Common myeloid progenitor, CD34-positive (primary cell): ENCODE data around the gene DCAF15.

ENCODE experiments used
- CTCF ChIA-PET: fragments of 350-600 bp; sonication (Branson Sonifier 250); formaldehyde crosslinking; loops from one replicate; lab custom pipeline; 2021; ENCODE audit warnings: antibody characterized with exemption; lab: Charles Lee
- POLR2A ChIA-PET: fragments of 350-600 bp; sonication (Branson Sonifier 250); formaldehyde crosslinking; loops from one replicate; lab custom pipeline; 2021; ENCODE audit warnings: antibody characterized with exemption; lab: Charles Lee
- DNase-seq, 3 donors: peaks; one replicate each; pipeline versions ENCODE4 v3.0.0 to v3.0.0-alpha.2; 2013
- H3K27ac ChIP-seq, 2 experiments: 1 replicate in 1 of 2; 2 replicates in 1 of 2; pipeline ENCODE4 v1.7.0; 2013; ENCODE audit warnings: inconsistent platforms in 2 of 2, low read length in 2 of 2, mild to moderate bottlenecking in 2 of 2, low read depth in 1 of 2, moderate library complexity in 1 of 2; ENCODE audit not compliant: severe bottlenecking in 2 of 2, insufficient read depth in 1 of 2, poor library complexity in 1 of 2
- H3K27me3 ChIP-seq, 5 experiments: replicated peaks in 2 of 5; 1 replicate in 3 of 5; 2 replicates in 2 of 5; pipeline versions ENCODE4 v1.6.1 to v1.7.0; 2013; ENCODE audit warnings: low read length in 4 of 5, mild to moderate bottlenecking in 2 of 5, moderate library complexity in 2 of 5, inconsistent platforms in 1 of 5; ENCODE audit not compliant: insufficient read depth in 5 of 5, control insufficient read depth in 4 of 5
- H3K36me3 ChIP-seq, 4 experiments: 1 replicate in 2 of 4; 2 replicates in 2 of 4; pipeline versions ENCODE4 v1.6.1 to v1.7.0; 2013; ENCODE audit warnings: low read length in 3 of 4, control low read depth in 1 of 4, mild to moderate bottlenecking in 1 of 4; ENCODE audit not compliant: control insufficient read depth in 4 of 4, insufficient read depth in 4 of 4
- H3K4me1 ChIP-seq, 4 experiments: 1 replicate in 3 of 4; 2 replicates in 1 of 4; pipeline versions ENCODE4 v1.6.1 to v1.7.1; 2013; ENCODE audit warnings: low read length in 3 of 4, mild to moderate bottlenecking in 3 of 4, control low read depth in 1 of 4, inconsistent platforms in 1 of 4, moderate library complexity in 1 of 4; ENCODE audit not compliant: control insufficient read depth in 4 of 4, insufficient read depth in 4 of 4; ENCODE audit errors: control extremely low read depth in 1 of 4
- H3K4me3 ChIP-seq, 7 experiments: 1 replicate in 4 of 7; 2 replicates in 3 of 7; pipeline versions ENCODE4 v1.5.1 to v1.7.0; 2013; ENCODE audit warnings: mild to moderate bottlenecking in 7 of 7, low read length in 6 of 7, moderate library complexity in 6 of 7, inconsistent platforms in 2 of 7, low read depth in 2 of 7, control low read depth in 1 of 7; ENCODE audit not compliant: insufficient read depth in 4 of 7, control insufficient read depth in 1 of 7; ENCODE audit errors: extremely low read depth in 1 of 7
- H3K9me3 ChIP-seq, 5 experiments: 1 replicate in 4 of 5; 2 replicates in 1 of 5; pipeline versions ENCODE4 v1.6.1 to v1.7.1; 2013; ENCODE audit warnings: low read length in 4 of 5, mild to moderate bottlenecking in 2 of 5, inconsistent platforms in 1 of 5, low read depth in 1 of 5, moderate library complexity in 1 of 5; ENCODE audit not compliant: control insufficient read depth in 4 of 5, insufficient read depth in 2 of 5; ENCODE audit errors: control extremely low read depth in 1 of 5
- WGBS: methylation state at CpG from one replicate; pipeline ENCODE4 v1.1.5; 2013; ENCODE audit not compliant: insufficient coverage; 5-methylcytosine and 5-hydroxymethylcytosine counted together

DCAF15 gene

GRCh38 chr19:13979244-13979615 lies 26.9 kb downstream of the DCAF15 start:
- POLR2A ChIA-PET: interaction anchor here (1.0 to 2.5 kb wide), 4 partner anchors 22 to 90 kb away, joined by 3 to 24 read pairs (median 3); partner anchors contain the start of gene RFX1
- Histone ChIP-seq H3K4me1 (peaks cover 0 to 63% (median 53%) of the 10 kb centered on the region in 4 experiments), H3K27me3 (no peaks in the 10 kb centered on the region), H3K36me3 (peaks cover 0 to 24% (median 13%) of the 10 kb centered on the region in 4 experiments), H3K4me3 (peak overlapping the region; percentile 18 to 76 (median 39)), H3K9me3 (no peaks in the 10 kb centered on the region), H3K27ac (peak overlapping the region in 1 of 2 experiments; percentile 49)
- WGBS: 3% methylated on average over 12 of the region's 12 CpGs
- CTCF ChIA-PET: interaction anchor here (1.1 to 3.6 kb wide), 5 partner anchors 8 to 42 kb away, joined by 3 to 18 read pairs (median 9); no protein-coding TSS in a partner anchor
- DNase-seq: peak in 2 of 3 donors; percentile 55 to 58

DNA sequence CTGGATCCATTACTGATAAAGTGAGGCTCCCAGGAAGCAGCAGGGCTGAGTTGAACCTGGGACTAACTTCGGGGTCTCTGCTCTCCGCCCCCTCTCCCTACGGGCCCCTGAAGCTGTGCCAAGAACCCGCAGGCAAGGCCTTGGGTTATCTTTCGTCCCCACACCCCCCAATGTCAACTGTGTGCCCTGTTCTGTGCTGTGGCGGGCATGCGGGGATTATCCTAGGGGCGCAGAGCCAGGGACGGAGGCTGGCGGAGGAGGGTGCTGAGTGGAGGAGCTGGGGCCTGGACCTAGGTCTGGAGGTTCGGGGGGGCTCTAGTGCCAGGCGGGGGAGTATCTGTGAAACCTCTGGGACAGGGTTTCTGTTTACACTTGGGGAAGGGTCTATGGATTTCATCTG lies 27.4 kb downstream of the DCAF15 start:
- Histone ChIP-seq H3K9me3 (no peaks in the 10 kb centered on the region), H3K27ac (peak overlapping the region in 1 of 2 experiments; percentile 49), H3K4me3 (peak overlapping the region in 5 of 7 experiments; percentile 38 to 76 (median 61)), H3K27me3 (no peaks in the 10 kb centered on the region), H3K36me3 (peaks cover 0 to 21% (median 11%) of the 10 kb centered on the region in 4 experiments), H3K4me1 (peaks cover 0 to 67% (median 56%) of the 10 kb centered on the region in 4 experiments)
- WGBS: 62% methylated on average over 6 of the region's 12 CpGs
- DNase-seq: no peak
- ChIA-PET POLR2A (interaction anchor here (1.0 to 2.5 kb wide), 4 partner anchors 21 to 90 kb away, joined by 3 to 24 read pairs (median 3); partner anchors contain the start of gene RFX1), CTCF (interaction anchor here (3.6 kb wide), 1 partner anchor 24 kb away, joined by 18 read pairs; no protein-coding TSS in a partner anchor)

DNA sequence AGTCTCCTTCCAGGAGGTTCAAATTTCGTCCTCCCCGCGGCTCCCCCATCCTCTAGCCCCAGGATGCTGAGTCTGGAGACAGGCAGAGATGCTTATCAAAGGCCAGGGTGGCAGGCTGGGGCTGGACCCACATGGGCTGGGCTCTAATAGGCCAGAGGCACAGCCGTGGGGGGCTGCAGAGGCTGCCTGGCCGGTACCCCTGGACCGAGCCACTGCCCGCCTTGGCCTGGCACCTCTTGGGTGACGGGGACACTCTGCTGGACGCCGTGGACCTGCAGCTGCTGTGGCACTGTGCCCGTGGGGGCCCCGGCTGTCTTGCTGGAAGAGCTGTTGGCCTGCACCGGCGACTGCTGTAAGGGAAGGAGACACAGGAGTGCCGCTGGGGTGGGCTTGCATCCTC lies 28.0 kb downstream of the DCAF15 start:
- CTCF ChIA-PET: interaction anchor here (1.1 to 1.4 kb wide), 3 partner anchors 28 to 46 kb away, joined by 3 to 4 read pairs (median 3); no protein-coding TSS in a partner anchor

DNA sequence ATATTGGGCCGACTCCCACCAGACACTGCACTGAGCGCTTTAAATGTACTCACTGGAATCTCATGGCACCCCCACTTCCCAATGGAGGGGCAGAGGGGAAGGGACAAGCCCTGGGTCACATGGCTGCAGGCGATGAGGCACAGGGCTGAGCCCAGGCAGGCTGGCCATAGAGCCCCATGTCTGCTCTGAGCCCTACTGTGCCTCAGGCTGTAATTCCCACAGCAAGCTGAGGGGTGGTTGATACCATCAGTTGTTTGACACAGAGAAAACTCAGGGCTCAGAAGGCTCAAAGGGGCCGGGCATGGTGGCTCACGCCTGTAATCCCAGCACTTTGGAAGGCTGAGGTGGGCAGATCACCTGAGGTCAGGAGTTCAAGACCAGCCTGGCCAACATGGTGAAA lies 28.7 kb downstream of the DCAF15 start:
- Histone ChIP-seq H3K27ac (no peak overlapping the region), H3K4me1 (peaks cover 0 to 80% (median 66%) of the 10 kb centered on the region in 4 experiments), H3K27me3 (no peaks in the 10 kb centered on the region), H3K4me3 (no peak overlapping the region), H3K36me3 (peaks cover 0 to 17% (median 9%) of the 10 kb centered on the region in 4 experiments), H3K9me3 (no peaks in the 10 kb centered on the region)
- 93% methylated on average over 4 of the region's 5 CpGs for WGBS
- CTCF ChIA-PET: interaction anchor here (0.5 to 2.4 kb wide), 8 partner anchors 11 to 97 kb away, joined by 3 to 6 read pairs (median 3); partner anchors contain the start of gene IL27RA
- DNase-seq: no peak
- POLR2A ChIA-PET: interaction anchor here (0.8 kb wide), 1 partner anchor 112 kb away, joined by 3 read pairs; no protein-coding TSS in a partner anchor

More for the DNA sequence above, 28.0 kb downstream of the DCAF15 start:
- Histone ChIP-seq H3K36me3 (peaks cover 0 to 19% (median 11%) of the 10 kb centered on the region in 4 experiments), H3K27me3 (no peaks in the 10 kb centered on the region), H3K4me3 (peak overlapping the region in 1 of 7 experiments; percentile 13), H3K4me1 (peaks cover 0 to 74% (median 60%) of the 10 kb centered on the region in 4 experiments), H3K27ac (peak overlapping the region in 1 of 2 experiments; percentile 49), H3K9me3 (no peaks in the 10 kb centered on the region)
- POLR2A ChIA-PET: no interaction called here
- DNase-seq: no peak
- 88% methylated on average over 12 of the region's 15 CpGs for WGBS

DNA sequence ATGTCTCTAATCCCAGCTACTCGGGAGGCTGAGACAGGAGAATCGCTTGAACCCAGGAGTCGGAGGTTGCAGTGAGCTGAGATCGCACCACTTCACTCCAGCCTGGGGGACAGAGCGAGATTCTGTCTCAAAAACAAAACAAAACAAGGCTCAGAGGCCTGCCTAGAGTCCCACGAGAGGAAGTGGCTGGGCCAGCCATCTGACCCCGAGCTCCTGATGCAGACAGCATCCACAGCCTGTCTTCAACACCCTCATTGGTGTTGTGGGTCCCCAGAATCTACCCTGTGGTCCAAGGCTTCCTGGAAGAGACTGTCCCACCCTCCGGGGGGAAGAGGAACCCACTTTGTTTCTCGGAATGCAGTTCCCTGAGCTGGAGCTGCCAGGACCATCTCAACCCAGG lies 29.2 kb downstream of the DCAF15 start:
- CTCF ChIA-PET: interaction anchor here (0.5 to 2.4 kb wide), 8 partner anchors 11 to 96 kb away, joined by 3 to 6 read pairs (median 3); partner anchors contain the start of gene IL27RA
- peaks cover 0 to 84% (median 71%) of the 10 kb centered on the region in 4 experiments for H3K4me1 ChIP-seq
- H3K27me3 ChIP-seq: no peaks in the 10 kb centered on the region
- no peaks in the 10 kb centered on the region for H3K9me3 ChIP-seq
- DNase-seq: no peak
- 70% methylated on average over 8 of the region's 9 CpGs for WGBS
- peaks cover 0 to 14% (median 7%) of the 10 kb centered on the region in 4 experiments for H3K36me3 ChIP-seq
- no peak overlapping the region for H3K4me3 ChIP-seq
- H3K27ac ChIP-seq: no peak overlapping the region
- POLR2A ChIA-PET: interaction anchor here (0.8 kb wide), 1 partner anchor 112 kb away, joined by 3 read pairs; no protein-coding TSS in a partner anchor

DNA sequence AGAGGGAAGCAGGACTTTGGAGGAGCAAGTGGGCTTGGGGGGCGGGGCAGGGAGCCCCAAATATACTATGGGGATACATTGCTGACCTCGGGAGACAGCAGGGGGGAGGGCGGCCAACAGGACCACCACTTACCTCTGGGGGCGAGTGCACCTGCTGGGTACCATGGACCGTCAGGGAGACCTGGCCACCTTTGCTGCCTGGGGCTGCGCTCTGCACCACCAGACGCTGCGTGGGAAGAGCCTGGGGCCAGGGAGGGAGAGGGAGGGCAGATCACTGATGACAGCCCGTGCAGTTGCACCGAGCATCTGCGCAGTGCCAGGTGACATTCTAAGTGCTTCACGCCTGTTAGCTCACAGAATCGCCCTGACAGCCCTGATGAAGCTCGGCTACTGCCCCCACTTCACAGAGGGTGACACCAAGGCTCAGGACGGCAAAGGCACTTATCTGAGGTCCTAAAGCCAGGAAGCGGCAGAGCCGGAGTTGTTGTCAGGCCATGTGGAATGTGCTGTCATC lies 29.7 kb downstream of the DCAF15 start:
- ChIA-PET POLR2A (interaction anchor here (0.8 kb wide), 1 partner anchor 113 kb away, joined by 3 read pairs; no protein-coding TSS in a partner anchor), CTCF (interaction anchor here (0.9 to 2.4 kb wide), 4 partner anchors 12 to 62 kb away, joined by 3 to 6 read pairs (median 4); partner anchors contain the start of gene IL27RA)
- no peaks in the 10 kb centered on the region for H3K9me3 ChIP-seq
- H3K27ac ChIP-seq: no peak overlapping the region
- H3K4me1 ChIP-seq: peaks cover 0 to 90% (median 76%) of the 10 kb centered on the region in 4 experiments
- DNase-seq: no peak
- no peak overlapping the region for H3K4me3 ChIP-seq
- WGBS: 94% methylated on average over 17 of the region's 17 CpGs
- H3K36me3 ChIP-seq: peaks cover 0 to 13% (median 6%) of the 10 kb centered on the region in 4 experiments
- H3K27me3 ChIP-seq: no peaks in the 10 kb centered on the region
